Hematopoietic multipotent progenitor cell treated with erythropoietin and hydrocortisone succinate and interleukin-3 and kit ligand, for 8 days (in vitro differentiated cells): ENCODE results near the gene OVCA2.
"Not testable (repeated sequence)": the region's sequence is repeated elsewhere in the genome, so short reads cannot be mapped to it uniquely, and the experiment has no call there.

ENCODE experiments used
- DNase-seq: peaks from one replicate; pipeline ENCODE4 v3.0.0-alpha.2; 2015

OVCA2 gene

GRCh38 chr17:2041561-2042389 is at the start of gene OVCA2:
Gene OVCA2 (plus strand): TSS chr17:2042022. CDS start chr17:2042048, 26 bp downstream.
- DNase-seq = peak; percentile 93

DNA sequence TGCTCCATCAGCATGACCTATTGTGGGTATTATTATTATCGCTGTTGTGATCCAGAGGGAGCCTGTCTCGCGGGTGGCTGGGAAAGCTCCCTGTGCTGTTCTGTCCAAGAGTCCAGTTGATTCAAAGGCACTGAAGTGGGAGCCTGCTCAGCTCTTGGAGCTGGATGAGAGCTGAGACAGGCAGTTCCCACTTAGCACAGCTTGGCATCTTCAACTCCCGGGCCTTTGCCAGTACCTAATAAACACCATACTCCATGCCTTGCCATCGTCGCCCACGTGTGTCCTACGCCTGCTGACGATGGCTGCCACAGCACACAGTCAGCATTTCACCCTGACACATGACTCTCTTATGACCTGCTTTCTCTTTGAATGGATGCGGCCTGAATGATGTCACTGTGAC is 49.3 kb upstream of the OVCA2 start:
- DNase-seq = no peak

GRCh38 chr17:1994707-1995106 is 47.1 kb upstream of the OVCA2 start:
- DNase-seq = no peak

DNA sequence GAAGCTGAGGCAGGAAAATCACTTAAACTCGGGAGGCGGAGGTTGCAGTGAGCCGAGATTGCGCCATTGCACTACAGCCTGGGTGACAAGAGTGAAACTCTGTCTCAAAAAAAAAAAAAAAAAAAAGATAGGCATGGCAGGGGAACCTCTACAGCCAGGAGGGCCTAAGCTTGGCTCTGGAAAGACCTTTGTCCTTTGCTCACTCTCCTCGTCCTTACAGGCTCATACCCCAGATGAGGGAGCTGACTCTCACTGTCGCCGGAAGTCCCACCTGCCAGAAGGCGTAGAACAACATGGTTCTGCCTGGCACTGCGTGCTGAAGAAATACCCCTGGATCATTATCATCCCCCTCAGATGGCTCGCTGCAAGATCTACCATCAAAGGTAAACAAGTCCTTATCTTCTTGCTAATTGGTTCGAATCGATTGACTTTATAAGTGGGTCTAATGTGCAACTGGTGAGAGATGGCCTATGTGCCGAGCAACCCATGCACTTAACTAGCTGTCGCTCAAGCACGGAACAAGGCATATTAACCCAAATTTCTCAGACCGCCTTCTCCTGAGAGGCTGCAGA is 46.4 kb upstream of the OVCA2 start:
- no peak for DNase-seq

- no peak for DNase-seq
These were observed 45.7 kb upstream of the OVCA2 start for GRCh38 chr17:1995907-1996799.

DNA sequence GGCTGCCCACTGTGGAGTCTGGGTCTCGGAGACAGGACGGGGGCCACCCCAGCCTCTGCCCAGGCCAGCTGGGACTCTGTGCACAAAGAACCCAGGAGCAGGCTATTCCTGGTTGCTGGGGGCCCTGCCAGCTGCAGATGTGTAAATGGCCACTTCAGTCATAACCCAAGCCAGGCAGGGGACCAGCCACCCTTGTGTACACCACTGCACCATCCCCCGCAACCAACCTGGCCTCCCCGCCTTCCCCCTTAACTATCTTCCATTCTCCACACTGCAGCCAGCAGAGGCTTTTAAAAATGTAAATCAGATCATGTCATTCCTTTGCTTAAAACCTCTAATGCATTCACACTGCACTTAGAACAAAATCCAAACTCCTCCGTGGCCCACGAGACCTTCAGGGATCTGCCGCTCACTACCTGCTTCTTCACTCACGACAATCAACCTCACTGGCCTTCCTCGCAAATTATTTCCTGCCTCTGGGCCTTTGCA is 45.0 kb upstream of the OVCA2 start:
- no peak for DNase-seq

GRCh38 chr17:1997289-1997926 is 44.4 kb upstream of the OVCA2 start:
- DNase-seq = no peak

GRCh38 chr17:1997927-1998742 is 43.7 kb upstream of the OVCA2 start:
- no peak for DNase-seq

- DNase-seq = no peak
These were observed 42.1 kb upstream of the OVCA2 start for GRCh38 chr17:1999557-2000251.

GRCh38 chr17:2002767-2003329 is 39.0 kb upstream of the OVCA2 start:
- DNase-seq = no peak

DNA sequence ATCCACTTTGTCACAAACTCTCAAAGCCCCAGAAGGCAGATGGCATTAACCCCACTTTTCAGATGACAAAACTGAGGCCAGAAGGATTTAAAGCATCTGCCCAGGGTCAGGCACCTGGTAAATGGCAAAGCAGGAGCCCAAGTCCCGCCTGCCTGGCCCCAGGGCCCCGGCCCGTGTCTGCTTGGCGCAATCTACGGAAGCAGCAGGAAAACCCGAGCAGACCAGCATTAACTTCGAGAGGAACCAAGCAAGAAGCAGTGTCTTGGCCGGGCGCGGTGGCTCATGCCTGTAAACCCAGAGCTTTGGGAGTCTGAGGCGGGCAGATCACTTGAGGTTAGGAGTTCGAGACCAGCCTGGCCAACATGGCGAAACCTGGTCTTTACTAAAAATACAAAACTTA is 38.3 kb upstream of the OVCA2 start:
- no peak for DNase-seq

- DNase-seq = no peak
These were observed 37.3 kb upstream of the OVCA2 start for GRCh38 chr17:2004435-2004952.

GRCh38 chr17:2008332-2009126 is 33.3 kb upstream of the OVCA2 start:
- no peak for DNase-seq

DNA sequence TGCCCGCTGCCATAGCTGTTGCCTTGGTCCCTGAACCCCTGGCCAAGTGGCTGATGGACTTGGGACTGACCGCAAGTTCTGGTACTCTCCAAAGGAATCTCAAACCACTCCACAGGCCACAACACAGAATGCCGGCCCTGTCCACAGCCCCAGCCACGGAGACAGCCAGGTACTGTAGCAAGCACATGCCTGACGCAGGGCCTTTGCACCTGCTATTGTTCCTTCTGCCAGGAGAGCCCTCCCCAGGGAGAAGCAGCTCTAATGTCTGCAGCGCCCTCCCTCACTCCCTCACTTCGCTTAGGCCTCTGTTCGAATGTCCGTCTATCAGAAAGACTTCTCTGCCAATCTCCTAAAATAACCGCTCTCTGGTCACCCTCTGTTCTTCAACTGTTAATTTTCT is 32.1 kb upstream of the OVCA2 start:
- no peak for DNase-seq

- DNase-seq = no peak
These were observed 30.1 kb upstream of the OVCA2 start for GRCh38 chr17:2011411-2012371.

GRCh38 chr17:2012499-2012898 is 29.3 kb upstream of the OVCA2 start:
- DNase-seq = no peak

DNA sequence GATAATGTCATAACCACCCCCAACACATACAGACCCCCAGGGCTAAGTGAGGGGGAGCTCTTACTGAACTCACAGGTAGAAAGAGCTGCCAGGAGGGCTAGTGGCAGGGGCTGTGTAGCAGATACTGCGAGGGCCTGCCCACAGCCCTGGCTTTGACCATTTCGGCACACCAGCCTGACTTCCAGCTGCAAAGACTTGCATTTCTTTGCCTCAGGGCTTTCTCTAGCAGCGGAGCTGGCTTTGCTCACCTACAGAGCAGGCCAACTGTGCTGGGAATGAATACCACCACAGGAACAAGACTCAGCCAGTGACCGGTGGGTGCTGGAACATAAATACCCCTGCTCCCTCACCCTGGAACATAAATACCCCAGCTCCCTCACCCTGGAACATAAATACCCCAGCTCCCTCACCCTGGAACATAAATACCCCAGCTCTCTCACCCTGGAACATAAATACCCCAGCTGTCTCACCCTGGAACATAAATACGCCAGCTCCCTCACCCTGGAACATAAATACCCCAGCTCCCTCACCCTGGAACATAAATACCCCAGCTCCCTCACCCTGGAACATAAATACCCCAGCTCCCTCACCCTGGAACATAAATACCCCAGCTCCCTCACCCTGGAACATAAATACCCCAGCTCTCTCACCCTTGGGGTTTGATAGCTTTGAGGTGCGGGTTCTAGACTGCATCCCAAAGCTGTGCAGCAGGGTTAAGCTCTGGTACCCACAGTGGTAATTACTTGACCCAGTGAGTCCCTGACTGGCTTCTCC is 28.4 kb upstream of the OVCA2 start:
- not testable (repeated sequence) for DNase-seq

DNA sequence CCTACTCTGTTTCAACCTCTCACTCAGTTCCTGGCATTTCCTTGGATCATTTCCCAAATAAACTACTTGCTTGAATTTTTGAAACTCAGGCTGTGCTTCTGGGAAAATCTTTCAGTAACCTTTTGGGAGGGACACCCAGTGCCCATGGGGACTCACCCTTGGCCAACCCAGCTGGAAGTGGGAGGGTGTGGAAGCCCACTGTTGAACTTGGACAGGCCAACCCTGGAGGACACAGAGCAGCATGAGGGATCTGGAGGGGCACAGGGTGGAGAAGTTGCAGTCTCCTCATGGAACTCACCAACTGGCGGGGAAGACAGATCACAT is 27.9 kb upstream of the OVCA2 start:
- DNase-seq = no peak
